Stimulated activated CD4-positive, alpha-beta T cell treated with anti-CD3 and anti-CD28 coated beads, Interleukin-4, amount 100 ng/mL, for 48 hours (primary cell): ENCODE measurements around the gene DDX20.

Source experiments
- DNase-seq, 2 donors: peaks; one replicate each; pipeline ENCODE4 v3.0.0-alpha.2; 2020; ENCODE audit warnings: low read depth in 2 of 2

DDX20 gene

GRCh38 chr1:111747947-111748346 lies 7.8 kb upstream of the DDX20 start:
- no peak for DNase-seq

GRCh38 chr1:111749628-111750027 lies 6.1 kb upstream of the DDX20 start:
- DNase-seq: no peak

- no peak for DNase-seq
These were observed 4.8 kb upstream of the DDX20 start for GRCh38 chr1:111750856-111751255.

GRCh38 chr1:111751906-111752575 lies 3.7 kb upstream of the DDX20 start:
- DNase-seq: no peak

- DNase-seq: no peak
These were observed 744 bp upstream of the DDX20 start for GRCh38 chr1:111754984-111755330.

GRCh38 chr1:111756124-111756513 lies 418 bp downstream of the DDX20 start:
- DNase-seq: no peak

GRCh38 chr1:111758373-111758772 lies 2.7 kb downstream of the DDX20 start:
- no peak for DNase-seq

- no peak for DNase-seq
These were observed 6.0 kb downstream of the DDX20 start for GRCh38 chr1:111761717-111762116.

- DNase-seq: no peak
These were observed 6.6 kb downstream of the DDX20 start for GRCh38 chr1:111762332-111762731.

GRCh38 chr1:111768023-111768422 lies 12.3 kb downstream of the DDX20 start:
- DNase-seq: no peak

GRCh38 chr1:111768625-111769024 lies 12.9 kb downstream of the DDX20 start:
- no peak for DNase-seq

- peak; percentile 13 to 24 for DNase-seq
These were observed 13.9 kb downstream of the DDX20 start for GRCh38 chr1:111769517-111770146.

GRCh38 chr1:111770916-111771315 lies 15.2 kb downstream of the DDX20 start:
- no peak for DNase-seq

GRCh38 chr1:111775966-111776365 lies 20.3 kb downstream of the DDX20 start:
- DNase-seq: no peak

- no peak for DNase-seq
These were observed 20.7 kb downstream of the DDX20 start for GRCh38 chr1:111776391-111776790.

- DNase-seq: no peak
These were observed 21.2 kb downstream of the DDX20 start for GRCh38 chr1:111776861-111777260.

- no peak for DNase-seq
These were observed 21.6 kb downstream of the DDX20 start for GRCh38 chr1:111777301-111777700.

GRCh38 chr1:111778066-111778465 lies 22.4 kb downstream of the DDX20 start:
- no peak for DNase-seq

- no peak for DNase-seq
These were observed 22.9 kb downstream of the DDX20 start for GRCh38 chr1:111778541-111779051.

- no peak for DNase-seq
These were observed 23.8 kb downstream of the DDX20 start for GRCh38 chr1:111779546-111779945.

GRCh38 chr1:111784273-111784901 lies 28.7 kb downstream of the DDX20 start:
- DNase-seq: no peak

- no peak for DNase-seq
These were observed 31.0 kb downstream of the DDX20 start for GRCh38 chr1:111786669-111787207.

- no peak for DNase-seq
These were observed 33.4 kb downstream of the DDX20 start for GRCh38 chr1:111789142-111789541.
